ENCODE measurements around the gene CTNNA2. TPM values are rescaled to one million over a fixed set of nuclear protein-coding genes. Genes with fewer than 3 reads are reported as not detected.

The CTNNA2 gene
- total and polyA plus RNA-seq, 2 of the 8 experiments (the other 6 are each of a cell fraction or from before 2014, with no cell fraction given) = 3.9 to 9.0 TPM

- H3K9ac ChIP-seq (replicated peaks in 1 of 4; ENCODE audit: extremely low read depth in 1 of 4, low read depth in 3 of 4, low read length in 3 of 4) = no peak overlapping the region
- DNase-seq (ENCODE audit: low read depth in 1 of 2, low spot score in 2 of 2) (no peak), FAIRE-seq (no peak)
- no peak overlapping the region for H3K56ac ChIP-seq (replicated peaks; ENCODE audit: insufficient read length, low read depth, low read length)
- peaks cover 0 to 2% (median 0%) of the 10 kb centered on the region in 4 experiments; a peak in 2 of 7 replicates for H3K4me1 ChIP-seq (replicated peaks in 1 of 4; ENCODE audit: control insufficient read depth in 3 of 4, insufficient read depth in 4 of 4, low read length in 3 of 4)
- H2BK5ac ChIP-seq (ENCODE audit: low read depth, low read length) = no peak overlapping the region
- no peaks in the 10 kb centered on the region for H3K9me3 ChIP-seq (ENCODE audit: insufficient read depth in 2 of 2, low read depth in 1 of 2, low read length in 1 of 2)
- WGBS, 2 experiments (ENCODE audit: extremely low coverage in 1 of 2, insufficient coverage in 1 of 2, insufficient read length in 1 of 2, insufficient replicate concordance in 2 of 2, low coverage in 1 of 2, low lambda C conversion rate in 2 of 2, missing lambda C conversion rate in 1 of 2) = 86% methylated on average over 3 of the region's 3 CpGs; no CpG with 5 or more reads in 1 of the 2 experiments
- no peak overlapping the region for H3K23ac ChIP-seq (ENCODE audit: insufficient read length)
- H2BK120ac ChIP-seq (replicated peaks; ENCODE audit: low read depth, low read length) = no peak overlapping the region
- H4K20me1 ChIP-seq (replicated peaks in 1 of 2; ENCODE audit: control insufficient read depth in 1 of 2, insufficient read depth in 2 of 2, low read length in 2 of 2) = no peaks in the 10 kb centered on the region
- no peak overlapping the region for H4K5ac ChIP-seq (ENCODE audit: insufficient read length, low read depth, low read length)
- no peaks in the 10 kb centered on the region for H3K36me3 ChIP-seq (ENCODE audit: control insufficient read depth in 2 of 4, insufficient read depth in 4 of 4, low read length in 3 of 4)
- H3K79me2 ChIP-seq (ENCODE audit: control insufficient read depth in 1 of 2, insufficient read depth in 2 of 2, low read length in 2 of 2) = no peaks in the 10 kb centered on the region
- no peak overlapping the region for H2AK5ac ChIP-seq (ENCODE audit: low read depth, low read length)
- H4K8ac ChIP-seq (ENCODE audit: extremely low read depth, insufficient read depth, low read length) = no peak overlapping the region
- no peak overlapping the region for H2BK12ac ChIP-seq (ENCODE audit: low read depth, low read length)
- no peak overlapping the region for H3K27ac ChIP-seq (ENCODE audit: low read depth, low read length)
- ChIA-PET POLR2A (ENCODE audit: partially characterized antibody) (no interaction called here), CTCF (ENCODE audit: partially characterized antibody) (interaction anchor here (0.9 kb wide), 1 partner anchor 8 kb away, joined by 3 read pairs; no protein-coding TSS in a partner anchor)
- no peak overlapping the region for H3K14ac ChIP-seq (ENCODE audit: insufficient read length)
- no peaks in the 10 kb centered on the region for H3K27me3 ChIP-seq (replicated peaks in 1 of 4; ENCODE audit: control insufficient read depth in 3 of 4, extremely low read depth in 1 of 4, insufficient read depth in 3 of 4, low read length in 3 of 4)
- no peak overlapping the region for H2BK20ac ChIP-seq (ENCODE audit: low read length)
- H3K4me3 ChIP-seq (ENCODE audit: extremely low read depth in 1 of 4, insufficient read depth in 2 of 4, low read depth in 3 of 4, low read length in 4 of 4) = no peak overlapping the region
- no peak overlapping the region for H3K4me2 ChIP-seq (ENCODE audit: insufficient read depth in 1 of 2, low read depth in 2 of 2, low read length in 2 of 2)
- no peak overlapping the region for H3K18ac ChIP-seq (ENCODE audit: extremely low read depth, low read length)
- H2BK15ac ChIP-seq (ENCODE audit: low read length) = no peak overlapping the region
- H4K91ac ChIP-seq (replicated peaks; ENCODE audit: insufficient read length, low read length) = no peak overlapping the region
- TF ChIP-seq SIRT6 (IDR thresholded peaks at IDR 0.05; ENCODE audit: low read length) = no peak
- TF ChIP-seq EZH2 (IDR thresholded peaks at IDR 0.05; ENCODE audit: low read depth, low read length, severe bottlenecking) = no peak
- TF ChIP-seq SRF (IDR thresholded peaks at IDR 0.05; ENCODE audit: low read depth, low read length) = no peak
- no peak for TF ChIP-seq HDAC6 (IDR thresholded peaks at IDR 0.05; ENCODE audit: low read depth, low read length)
- H2AFZ ChIP-seq (ENCODE audit: low read length) = no peak overlapping the region
- H3K23me2 ChIP-seq (ENCODE audit: low read depth, low read length) = no peaks in the 10 kb centered on the region
- H3K79me1 ChIP-seq (ENCODE audit: low read depth, low read length) = no peaks in the 10 kb centered on the region
- no peak overlapping the region for H3K4ac ChIP-seq (replicated peaks; ENCODE audit: insufficient read length, low read depth, low read length)
These were observed 1004.5 kb downstream of the CTNNA2 start for GRCh38 chr2:80517316-80517715.

All from H1 (cell line).